HS-27A (cell line): ENCODE results near the gene VPS52.
"Not testable (repeated sequence)": the region's sequence is repeated elsewhere in the genome, so short reads cannot be mapped to it uniquely, and the experiment has no call there.

Source experiments
- DNase-seq: peaks from one replicate; pipeline ENCODE4 v3.0.0-alpha.2; 2012; ENCODE audit warnings: low read depth, missing footprints

The VPS52 gene

GRCh38 chr6:33280539-33280938 is 8.9 kb upstream of the VPS52 start:
- no peak for DNase-seq

DNA sequence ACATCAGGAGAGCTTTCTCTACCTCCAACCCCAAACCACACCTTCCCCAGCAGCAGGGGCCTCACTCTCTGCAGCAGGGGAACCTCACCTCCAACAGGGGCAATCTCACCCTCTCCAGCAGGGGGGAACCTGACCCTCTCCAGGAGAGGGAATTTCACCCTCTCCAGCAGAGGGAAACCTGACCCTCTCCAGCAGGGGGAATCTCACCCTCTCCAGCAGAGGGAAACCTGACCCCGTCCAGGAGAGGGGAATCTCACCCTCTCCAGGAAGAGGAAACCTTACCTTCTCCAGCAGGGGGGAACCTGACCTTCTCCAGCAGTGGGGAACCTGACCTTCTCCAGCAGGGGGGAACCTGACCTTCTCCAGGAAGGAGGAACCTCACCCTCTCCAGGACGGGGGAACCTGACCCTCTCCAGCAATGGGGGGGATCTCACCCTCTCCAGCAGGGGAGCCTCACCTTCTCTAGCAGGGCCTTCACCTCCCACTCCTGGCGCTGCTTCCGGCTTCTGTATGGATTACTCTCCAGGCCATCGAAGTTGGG is 8.4 kb upstream of the VPS52 start:
- DNase-seq, result no peak

DNA sequence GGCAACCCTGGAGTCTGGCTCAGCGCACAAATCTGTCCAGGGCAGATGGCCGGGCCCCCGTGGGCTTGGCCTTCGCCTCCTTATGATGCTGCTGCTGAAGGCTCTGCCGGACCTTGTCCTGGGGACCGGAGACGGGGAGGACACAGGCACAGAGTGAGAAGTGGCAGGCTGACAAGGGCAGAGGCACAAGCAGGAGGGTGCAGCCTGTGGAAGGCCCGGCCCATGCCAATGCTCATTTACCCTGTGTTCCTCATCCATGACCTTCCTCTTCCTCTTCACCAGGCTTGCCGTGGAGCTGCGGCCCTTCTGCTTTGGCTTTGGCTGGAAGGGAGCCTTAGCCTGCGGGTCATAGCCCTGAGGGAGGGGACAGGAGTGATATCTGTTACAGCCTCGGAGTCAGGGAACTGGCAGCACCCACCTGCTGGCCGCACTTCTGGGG is 7.6 kb upstream of the VPS52 start:
- DNase-seq, result no peak

- DNase-seq, result no peak
These were observed 7.1 kb upstream of the VPS52 start for GRCh38 chr6:33278810-33279209.

DNA sequence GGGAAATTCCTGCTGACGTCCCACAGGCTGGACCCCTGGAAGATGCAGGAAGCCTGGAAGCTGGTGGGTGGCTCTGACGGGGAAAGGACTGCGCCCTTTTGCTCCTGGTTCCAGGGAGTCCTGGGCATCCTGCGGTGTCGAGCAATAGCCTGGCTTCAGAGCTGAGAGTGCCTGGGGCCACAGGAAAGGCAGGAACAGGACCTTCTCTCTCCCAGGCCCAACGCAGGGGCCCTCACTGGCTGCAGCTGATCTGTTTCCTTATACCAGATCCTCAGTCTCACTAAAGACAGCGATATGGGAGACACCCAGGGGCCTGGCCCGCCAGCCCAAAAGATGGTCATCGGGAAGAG is 6.7 kb upstream of the VPS52 start:
- no peak for DNase-seq

DNA sequence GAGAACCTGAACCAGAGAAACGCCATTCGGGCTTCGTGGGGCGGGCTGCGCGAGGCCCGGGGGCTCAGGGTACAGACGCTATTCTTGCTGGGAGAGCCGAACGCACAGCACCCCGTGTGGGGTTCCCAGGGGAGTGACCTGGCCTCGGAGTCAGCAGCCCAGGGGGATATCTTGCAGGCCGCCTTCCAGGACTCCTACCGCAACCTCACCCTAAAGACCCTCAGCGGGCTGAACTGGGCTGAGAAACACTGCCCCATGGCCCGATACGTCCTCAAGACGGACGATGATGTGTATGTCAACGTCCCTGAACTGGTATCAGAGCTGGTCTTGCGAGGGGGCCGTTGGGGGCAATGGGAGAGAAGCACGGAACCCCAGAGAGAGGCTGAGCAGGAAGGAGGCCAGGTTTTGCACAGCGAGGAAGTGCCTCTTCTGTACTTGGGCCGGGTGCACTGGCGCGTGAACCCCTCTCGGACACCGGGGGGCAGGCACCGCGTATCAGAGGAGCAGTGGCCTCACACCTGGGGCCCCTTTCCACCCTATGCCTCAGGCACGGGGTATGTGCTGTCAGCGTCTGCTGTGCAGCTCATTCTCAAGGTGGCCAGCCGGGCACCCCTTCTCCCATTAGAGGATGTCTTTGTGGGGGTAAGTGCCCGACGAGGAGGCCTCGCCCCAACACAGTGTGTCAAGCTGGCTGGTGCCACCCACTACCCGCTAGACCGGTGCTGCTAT is 6.2 kb upstream of the VPS52 start:
- DNase-seq, result no peak

- DNase-seq, result no peak
These were observed 5.4 kb upstream of the VPS52 start, which contains the start of gene B3GALT4 for GRCh38 chr6:33276864-33277662. TSS of gene B3GALT4 (plus strand) at chr6:33277123. CDS start at chr6:33277420, 297 bp downstream.

DNA sequence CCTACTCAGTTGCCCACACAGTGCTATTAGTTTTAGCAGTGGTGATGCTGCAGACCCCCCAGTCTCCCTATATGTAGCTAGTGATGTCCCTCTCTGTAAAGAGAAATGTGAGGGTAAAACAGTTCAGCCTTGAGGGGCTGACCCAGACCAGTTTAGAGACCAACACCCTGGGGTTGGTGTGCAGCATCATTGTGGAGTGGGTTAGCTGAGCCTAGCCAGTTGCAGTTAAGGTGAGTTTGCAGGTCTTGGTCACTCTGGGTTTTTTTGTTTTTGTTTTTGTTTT is 4.8 kb upstream of the VPS52 start:
- DNase-seq, result no peak

DNA sequence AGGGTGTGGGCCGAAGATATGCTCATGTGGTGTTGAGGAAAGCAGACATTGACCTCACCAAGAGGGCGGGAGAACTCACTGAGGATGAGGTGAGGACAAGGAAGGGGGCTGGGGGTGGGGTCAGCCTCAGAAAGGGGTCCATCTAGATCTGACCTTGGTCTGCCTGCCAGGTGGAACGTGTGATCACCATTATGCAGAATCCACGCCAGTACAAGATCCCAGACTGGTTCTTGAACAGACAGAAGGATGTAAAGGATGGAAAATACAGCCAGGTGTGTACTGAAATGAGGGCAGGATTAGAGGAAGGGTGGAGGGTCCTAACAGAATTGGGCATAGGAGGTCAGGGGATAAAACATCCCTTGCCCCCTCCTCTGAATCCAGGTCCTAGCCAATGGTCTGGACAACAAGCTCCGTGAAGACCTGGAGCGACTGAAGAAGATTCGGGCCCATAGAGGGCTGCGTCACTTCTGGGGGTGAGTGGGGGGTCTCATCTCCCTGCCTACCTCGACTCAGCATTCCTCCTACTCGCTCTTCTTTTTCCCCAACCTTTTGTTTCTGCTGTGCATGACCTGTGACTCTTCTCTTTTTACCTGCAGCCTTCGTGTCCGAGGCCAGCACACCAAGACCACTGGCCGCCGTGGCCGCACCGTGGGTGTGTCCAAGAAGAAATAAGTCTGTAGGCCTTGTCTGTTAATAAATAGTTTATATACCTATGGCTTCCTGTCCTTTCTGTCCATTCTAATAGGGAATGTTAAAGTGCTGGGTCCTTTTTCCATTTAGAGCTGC is 4.3 kb upstream of the VPS52 start:
- not testable (repeated sequence) for DNase-seq

DNA sequence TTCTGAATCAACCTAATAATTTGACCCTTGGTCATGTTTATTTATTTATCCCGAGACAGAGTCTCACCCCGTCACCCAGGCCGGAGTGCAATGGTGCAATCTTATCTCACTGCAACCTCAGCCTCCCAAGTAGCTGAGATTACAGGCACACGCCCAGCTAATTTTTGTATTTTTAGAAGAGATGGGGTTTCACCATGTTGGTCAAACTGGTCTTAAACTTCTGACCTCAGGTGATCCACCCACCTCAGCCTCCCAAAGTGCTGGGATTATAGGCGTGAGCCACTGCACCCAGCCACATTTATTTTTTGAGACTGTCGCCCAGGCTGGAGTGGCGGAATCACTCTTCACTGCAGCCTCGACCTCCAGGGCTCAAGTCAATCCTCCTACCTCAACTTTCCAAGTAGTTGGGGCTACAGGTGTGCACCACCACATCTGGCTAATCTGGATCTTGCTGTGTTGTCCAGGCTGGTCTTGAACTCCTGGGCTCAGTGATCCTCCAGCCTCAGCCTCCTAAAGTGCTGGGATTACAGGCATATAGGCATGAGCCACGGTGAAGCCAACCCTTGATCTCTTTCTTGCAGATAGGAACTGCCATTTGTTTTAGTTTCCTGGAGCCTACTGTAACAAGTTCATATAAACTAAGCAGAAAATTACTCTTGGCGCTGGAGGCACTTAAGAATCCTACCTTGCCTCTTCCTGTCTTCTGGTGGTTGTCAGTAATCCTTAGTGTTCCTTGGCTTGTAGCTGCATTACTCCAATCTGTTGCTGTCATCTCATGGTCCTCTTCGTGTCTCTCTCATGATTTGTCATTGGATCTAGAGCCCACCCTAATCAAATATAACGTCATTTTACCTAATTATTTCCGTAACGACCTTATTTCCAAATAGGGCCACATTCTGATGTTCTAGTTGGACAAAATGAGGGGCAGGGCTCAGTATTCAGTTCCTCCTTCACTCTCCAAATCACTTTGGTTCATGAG is 2.5 kb upstream of the VPS52 start:
- DNase-seq, result no peak

DNA sequence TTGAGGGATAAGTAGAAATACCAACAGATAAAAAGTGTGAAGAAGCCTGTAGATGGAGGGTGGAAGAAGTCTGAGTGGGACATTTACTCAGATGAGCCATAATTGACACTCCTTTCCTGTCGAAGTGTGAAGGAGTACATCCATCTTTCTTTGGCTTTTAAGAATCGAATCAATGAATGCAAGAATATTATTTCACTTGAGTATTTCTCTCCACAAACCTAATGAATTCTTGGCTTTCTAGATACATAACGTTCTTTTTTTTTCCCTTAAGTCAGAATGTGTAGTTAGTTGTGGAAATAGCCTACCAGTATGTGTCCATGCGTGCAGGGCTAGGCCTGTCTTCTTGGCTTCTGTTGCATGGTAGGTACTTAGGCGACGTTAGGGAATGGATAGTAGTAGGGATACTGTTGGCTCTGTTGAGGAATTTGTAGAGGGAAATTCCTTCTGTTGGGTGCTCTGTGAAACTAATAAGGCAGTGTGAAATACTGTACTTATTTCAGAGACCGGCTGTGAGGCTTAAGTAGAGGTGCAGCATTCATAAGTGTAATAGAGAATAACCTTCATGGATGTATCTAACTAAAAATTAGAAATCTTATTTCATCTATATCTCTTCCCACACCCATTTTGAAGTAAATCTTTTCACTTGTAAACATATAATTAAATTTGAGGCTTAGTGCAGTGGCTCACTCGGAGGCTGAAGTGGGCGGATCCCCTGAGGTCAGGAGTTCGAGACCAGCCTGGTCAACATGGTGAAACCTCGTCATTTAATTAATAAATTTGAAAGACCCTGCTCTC is 1.6 kb upstream of the VPS52 start:
- no peak for DNase-seq

GRCh38 chr6:33272275-33273128 is 826 bp upstream of the VPS52 start:
- DNase-seq, result no peak

GRCh38 chr6:33271117-33271467 is 584 bp downstream of the VPS52 start:
- no peak for DNase-seq

GRCh38 chr6:33264015-33264414 is 7.7 kb downstream of the VPS52 start:
- DNase-seq, result no peak

GRCh38 chr6:33262490-33262889 is 9.2 kb downstream of the VPS52 start:
- not testable (repeated sequence) for DNase-seq

GRCh38 chr6:33259032-33259431 is 12.6 kb downstream of the VPS52 start:
- DNase-seq, result no peak

DNA sequence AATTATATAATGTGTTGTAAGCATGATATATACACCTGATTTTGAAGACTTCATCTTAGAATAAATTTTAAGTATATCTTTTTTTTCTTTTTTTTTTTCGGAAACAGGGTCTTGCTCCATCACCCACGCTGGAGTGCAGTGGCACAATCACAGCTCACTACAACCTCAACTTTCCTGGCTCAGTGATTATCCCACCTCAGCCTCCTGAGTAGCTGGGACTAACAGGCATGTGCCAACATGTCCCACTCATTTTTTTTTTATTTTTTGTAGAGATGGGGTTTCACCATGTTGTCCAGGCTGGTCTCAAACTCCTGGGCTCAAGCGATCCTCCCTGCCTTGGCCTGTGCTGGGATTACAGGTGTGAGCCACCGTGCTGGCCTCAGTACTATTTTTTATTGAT is 17.1 kb downstream of the VPS52 start:
- no peak for DNase-seq

- DNase-seq, result no peak
These were observed 18.9 kb downstream of the VPS52 start for GRCh38 chr6:33252759-33253158.

DNA sequence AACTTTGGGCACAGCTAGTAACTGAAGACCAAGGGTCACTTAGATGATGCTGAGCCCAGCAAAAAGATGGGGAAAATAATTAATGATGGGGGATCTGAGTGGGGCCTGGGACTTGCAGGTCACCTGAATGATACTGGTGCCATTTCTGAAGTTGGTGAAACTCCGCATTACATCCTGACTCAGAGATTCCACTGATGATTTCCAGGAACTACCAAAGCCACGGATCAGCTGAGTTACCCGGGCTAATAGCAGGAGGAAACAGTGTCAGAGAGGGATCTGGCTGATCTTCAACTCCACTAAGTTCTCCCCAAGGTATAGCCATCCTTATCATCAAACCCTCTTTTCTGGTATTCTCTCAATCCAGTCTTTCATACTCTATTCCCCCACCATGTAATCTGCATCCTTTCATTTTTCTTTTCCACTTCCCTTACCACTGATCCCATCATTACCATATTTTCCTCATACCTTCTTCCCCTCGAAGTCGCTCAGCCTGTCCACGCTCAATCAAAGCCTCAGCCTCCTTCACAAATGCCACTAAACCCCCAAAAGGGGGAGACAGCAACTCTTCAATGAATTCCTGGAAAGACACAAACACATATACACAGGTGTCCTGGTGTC is 20.2 kb downstream of the VPS52 start:
- no peak for DNase-seq
